K562 (cell line): Measurements from ENCODE around the gene CFAP70. TPM values are rescaled to one million over a fixed set of nuclear protein-coding genes. Genes with fewer than 3 reads are reported as not detected.
"Not testable (repeated sequence)": the region's sequence is repeated elsewhere in the genome, so short reads cannot be mapped to it uniquely, and the experiment has no call there.

Experiments
- ATAC-seq: fragments of 200-7000 bp; cut with Tn5 transposase; 3 replicates; pipeline ENCODE4 v1.9.1; 2020; ENCODE audit warnings: moderate library complexity
- BruUV-seq: library from RNA; stranded (reverse); fragments of 400-500 nt; replicated peaks from 2 replicates; lab custom pipeline; 2021; lab: Mats Ljungman, UMichigan
- CTCF ChIA-PET: fragments of 300-600 bp; formaldehyde crosslinking; extraction: SDS; loops from one replicate; lab custom pipeline; 2021; ENCODE audit warnings: low intra/inter-chr PET ratio; lab: Yijun Ruan, JAX
- POLR2A ChIA-PET: fragments of 300-600, 350-650 bp; sonication (Branson Sonifier 250); formaldehyde crosslinking; extraction: SDS; loops from one replicate; lab custom pipeline; 2021; ENCODE audit warnings: antibody characterized with exemption, inconsistent platforms; lab: Yijun Ruan, JAX
- DNase-seq, 4 experiments: peaks; one replicate each; pipeline versions ENCODE4 v3.0.0 to v3.0.0-alpha.2; 2011 to 2018; ENCODE audit warnings: low spot score in 3 of 4, mixed read lengths in 3 of 4; ENCODE audit errors: extremely low read depth in 1 of 4
- FAIRE-seq: peaks from 2 replicates; lab custom pipeline; 2011; peaks lifted over from hg19 to GRCh38; lab: Jason Lieb, UNC
- H2AFZ ChIP-seq: 2 replicates; pipeline ENCODE4 v1.6.0; 2011; ENCODE audit warnings: low read depth, low read length, control low read depth, inconsistent platforms
- H3K27ac ChIP-seq: fragments of 200-600 bp; 3 replicates; pipeline ENCODE4 v1.8.0; 2011; ENCODE audit warnings: low read depth, mild to moderate bottlenecking, control low read depth, inconsistent platforms, low read length, moderate library complexity, mixed read lengths; ENCODE audit errors: extremely low read depth
- H3K27me3 ChIP-seq, 2 experiments: fragments of 300-600 bp in 1 of 2; 2 replicates in 1 of 2; 3 replicates in 1 of 2; pipeline versions ENCODE4 v1.6.0 to v1.8.0; 2011; ENCODE audit warnings: inconsistent platforms in 2 of 2, low read length in 2 of 2, mild to moderate bottlenecking in 1 of 2, mixed read lengths in 1 of 2, moderate library complexity in 1 of 2; ENCODE audit not compliant: control insufficient read depth in 2 of 2, insufficient read depth in 2 of 2
- H3K36me3 ChIP-seq: fragments of 300-600 bp; 3 replicates; pipeline ENCODE4 v1.8.0; 2011; ENCODE audit warnings: mild to moderate bottlenecking, low read length, inconsistent platforms; ENCODE audit not compliant: control insufficient read depth, insufficient read depth
- H3K4me1 ChIP-seq, 2 experiments: fragments of 200-600 bp in 1 of 2; replicated peaks in 1 of 2; 2 replicates in 1 of 2; 3 replicates in 1 of 2; pipeline versions ENCODE4 v1.5.1 to v1.8.0; 2011; ENCODE audit warnings: inconsistent platforms in 2 of 2, low read length in 2 of 2, mild to moderate bottlenecking in 1 of 2, mixed read lengths in 1 of 2, moderate library complexity in 1 of 2; ENCODE audit not compliant: control insufficient read depth in 2 of 2, insufficient read depth in 2 of 2
- H3K4me2 ChIP-seq: 2 replicates; pipeline ENCODE4 v1.6.1; 2011; ENCODE audit warnings: low read length, control low read depth, inconsistent platforms, mixed read lengths; ENCODE audit not compliant: insufficient read depth
- H3K4me3 ChIP-seq: fragments of 200-600 bp; sonication (generic), shearing (Covaris generic); 2 replicates; pipeline ENCODE4 v1.5.1; 2016; ENCODE audit warnings: control low read depth, inconsistent platforms
- H3K79me2 ChIP-seq: fragments of 200-600 bp; 3 replicates; pipeline ENCODE4 v1.8.0; 2011; ENCODE audit warnings: low read length, inconsistent platforms; ENCODE audit not compliant: control insufficient read depth, insufficient read depth
- H3K9ac ChIP-seq, 2 experiments: 2 replicates each; pipeline versions ENCODE4 v1.6.0 to v1.6.1; 2011; ENCODE audit warnings: low read depth in 2 of 2, low read length in 2 of 2, control low read depth in 1 of 2, inconsistent platforms in 1 of 2, mild to moderate bottlenecking in 1 of 2, mixed read lengths in 1 of 2; ENCODE audit not compliant: insufficient read depth in 1 of 2
- H3K9me1 ChIP-seq: one replicate; pipeline ENCODE4 v1.6.0; 2011; ENCODE audit warnings: inconsistent platforms, mild to moderate bottlenecking, low read length, moderate library complexity; ENCODE audit not compliant: control insufficient read depth, insufficient read depth
- H3K9me3 ChIP-seq: replicated peaks from 2 replicates; pipeline ENCODE4 v1.5.1; 2011; ENCODE audit warnings: low read depth, low read length, inconsistent platforms; ENCODE audit not compliant: control insufficient read depth, insufficient read depth
- H4K20me1 ChIP-seq: replicated peaks from 2 replicates; pipeline ENCODE4 v1.6.1; 2011; ENCODE audit warnings: low read length, inconsistent platforms, mixed read lengths; ENCODE audit not compliant: control insufficient read depth, insufficient read depth
- ZNF507 ChIP-seq: conservative IDR thresholded peaks from 2 replicates; pipeline ENCODE4 v1.6.1; 2017; ENCODE audit warnings: missing genetic modification characterization, missing compliant biosample characterization
- WGBS: fragments of 100-300 bp; shearing (Covaris generic); methylation state at CpG from one replicate; pipeline ENCODE4 v1.1.6; 2016; ENCODE audit warnings: low coverage, mixed read lengths; ENCODE audit not compliant: insufficient coverage; ENCODE audit errors: missing lambda C conversion rate; 5-methylcytosine and 5-hydroxymethylcytosine counted together
- in situ Hi-C: fragments of 300-500 bp; cut with MboI; formaldehyde crosslinking; loops from 4 replicates; pipeline ENCODE4 v1.15.0; 2018; ENCODE audit warnings: inconsistent platforms, mixed read lengths
- intact Hi-C: fragments of 100-400 bp; cut with micrococcal nuclease; formaldehyde crosslinking; loops from 2 replicates; pipeline ENCODE4 v1.14.2; 2022
- polyA plus RNA-seq, 8 experiments: library from polyadenylated mRNA; depleted of rRNA in 4 of 8; stranded (reverse) in 5 of 8; unstranded in 3 of 8; fragments of >200 nt; fragmentation: Nextera tagmentation in 2 of 8; fragmentation: Illumina TruSeq in 1 of 8; extraction: Ambion mirVana in 2 of 8; extraction: Trizol in 1 of 8; gene quantifications; 2 replicates each; pipeline versions ENCODE4 v1.2.1 to v1.2.3, GENCODE V29; 2011 to 2014; ENCODE audit warnings: inconsistent platforms in 1 of 8, missing spikeins in 1 of 8
- total RNA-seq, 7 experiments: library from RNA; depleted of rRNA in 6 of 7; stranded (reverse); fragments of >200 nt in 6 of 7; fragmentation: Illumina TruSeq in 2 of 7; extraction: Trizol in 2 of 7; gene quantifications; 2 replicates each; pipeline versions ENCODE4 v1.2.1 to v1.2.3, GENCODE V29; 2011 to 2021; ENCODE audit warnings: low replicate concordance in 1 of 7

CFAP70 gene
- total and polyA plus RNA-seq, 9 of the 15 experiments (the other 6 are each of a cell fraction or from before 2014, with no cell fraction given) = 0.27 to 1.6 (median 0.86) TPM

GRCh38 chr10:73325290-73325689 is 33.4 kb downstream of the CFAP70 start:
- CTCF ChIA-PET, H3K4me1 ChIP-seq, H2AFZ ChIP-seq, ATAC-seq, H3K4me3 ChIP-seq, BruUV-seq, H3K9me1 ChIP-seq, in situ Hi-C loops, intact Hi-C loops, H3K79me2 ChIP-seq, FAIRE-seq, DNase-seq, H3K36me3 ChIP-seq, H3K27me3 ChIP-seq, H3K4me2 ChIP-seq, H4K20me1 ChIP-seq, H3K27ac ChIP-seq, H3K9ac ChIP-seq, POLR2A ChIA-PET, H3K9me3 ChIP-seq: not testable (repeated sequence)
- WGBS = 6% methylated on average over 2 of the region's 4 CpGs
- TF ChIP-seq ZNF507 = peak; percentile 90

- 89% methylated on average over 5 of the region's 5 CpGs for WGBS
- H3K4me3 ChIP-seq, H3K9me3 ChIP-seq, intact Hi-C loops, ATAC-seq, H3K27ac ChIP-seq, H2AFZ ChIP-seq, H3K4me1 ChIP-seq, H3K36me3 ChIP-seq, FAIRE-seq, H3K79me2 ChIP-seq, DNase-seq, in situ Hi-C loops, CTCF ChIA-PET, H3K4me2 ChIP-seq, H4K20me1 ChIP-seq, BruUV-seq, H3K27me3 ChIP-seq, H3K9ac ChIP-seq, H3K9me1 ChIP-seq: not testable (repeated sequence)
- POLR2A ChIA-PET = interaction anchor here (0.7 to 1.0 kb wide), 2 partner anchors 13 to 16 kb away, joined by 3 to 4 read pairs; no protein-coding TSS in a partner anchor
Measured at GRCh38 chr10:73323582-73323981, 35.1 kb downstream of the CFAP70 start.
